Measurements from ENCODE around the gene FAU. TPM values are rescaled to one million over a fixed set of nuclear protein-coding genes. Genes with fewer than 3 reads are reported as not detected.

Gene FAU
- total and polyA plus RNA-seq, 10 of the 15 experiments (the other 5 are each of a cell fraction or from before 2014, with no cell fraction given): 332 to 1,347 (median 990) TPM

DNA sequence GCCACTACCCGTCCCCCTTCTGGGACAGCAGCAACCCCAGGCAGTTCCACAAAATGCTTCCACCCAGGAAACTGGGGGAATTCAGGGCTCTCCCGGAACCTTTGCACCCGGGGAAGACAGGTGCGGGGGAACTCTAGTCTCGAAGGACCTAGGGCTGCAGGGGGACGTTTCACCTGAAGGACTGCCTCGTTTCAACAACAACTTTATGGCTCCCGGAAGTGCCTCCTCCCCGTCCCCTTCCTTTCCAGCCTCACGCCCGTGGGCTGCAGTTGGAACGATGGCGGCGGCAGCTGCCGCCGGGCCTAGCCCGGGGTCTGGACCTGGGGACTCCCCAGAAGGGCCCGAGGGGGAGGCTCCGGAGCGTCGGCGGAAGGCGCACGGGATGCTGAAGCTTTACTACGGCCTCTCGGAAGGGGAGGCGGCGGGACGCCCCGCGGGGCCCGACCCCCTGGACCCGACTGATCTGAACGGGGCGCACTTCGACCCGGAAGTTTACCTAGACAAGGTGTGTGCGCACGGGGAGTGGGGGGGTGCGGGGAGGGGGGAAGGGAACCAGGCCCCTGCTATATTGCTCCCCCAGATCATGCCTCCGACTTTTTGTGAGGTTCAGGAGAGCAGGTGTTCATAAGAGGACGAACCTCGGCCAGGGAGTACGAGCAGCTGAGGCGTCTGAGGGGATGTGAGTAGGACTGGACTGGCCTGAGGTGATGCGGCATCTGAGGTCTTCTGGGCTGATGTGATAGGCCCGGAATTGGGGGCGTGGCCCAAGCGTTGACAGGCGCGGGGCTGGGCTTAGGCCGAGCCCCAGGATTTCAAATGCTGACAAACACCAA is 25.7 kb downstream of the FAU start, which contains the start of gene VPS51 (continued):
- TF ChIP-seq POU2F2 (IDR thresholded peaks at IDR 0.05; ENCODE audit: borderline replicate concordance, low read depth, low read length) (peak; percentile 92), SMARCA5 (IDR thresholded peaks at IDR 0.05) (peak; percentile 90), RCOR1 (conservative IDR thresholded peaks at IDR 0.05; ENCODE audit: low read depth, low read length) (peak; percentile 92; the same call in 1 of the 2 replicates), SPI1 (IDR thresholded peaks at IDR 0.05; ENCODE audit: borderline replicate concordance, insufficient read depth, low read depth, low read length) (no peak), NR2C1 (IDR thresholded peaks at IDR 0.05) (peak; percentile 95), NFYB (IDR thresholded peaks at IDR 0.05; ENCODE audit: insufficient read depth, low read depth, low read length) (peak; percentile 43; the same call in 1 of the 2 replicates), FOS (IDR thresholded peaks at IDR 0.05; ENCODE audit: borderline replicate concordance, extremely low read depth, insufficient read length) (no peak), SIX5 (IDR thresholded peaks at IDR 0.05; ENCODE audit: low read depth, low read length, severe bottlenecking) (peak; percentile 94), SMAD1 (IDR thresholded peaks at IDR 0.05; ENCODE audit: low read depth, partially characterized antibody) (peak; percentile 24)
- TF ChIP-seq, protein P1, sequence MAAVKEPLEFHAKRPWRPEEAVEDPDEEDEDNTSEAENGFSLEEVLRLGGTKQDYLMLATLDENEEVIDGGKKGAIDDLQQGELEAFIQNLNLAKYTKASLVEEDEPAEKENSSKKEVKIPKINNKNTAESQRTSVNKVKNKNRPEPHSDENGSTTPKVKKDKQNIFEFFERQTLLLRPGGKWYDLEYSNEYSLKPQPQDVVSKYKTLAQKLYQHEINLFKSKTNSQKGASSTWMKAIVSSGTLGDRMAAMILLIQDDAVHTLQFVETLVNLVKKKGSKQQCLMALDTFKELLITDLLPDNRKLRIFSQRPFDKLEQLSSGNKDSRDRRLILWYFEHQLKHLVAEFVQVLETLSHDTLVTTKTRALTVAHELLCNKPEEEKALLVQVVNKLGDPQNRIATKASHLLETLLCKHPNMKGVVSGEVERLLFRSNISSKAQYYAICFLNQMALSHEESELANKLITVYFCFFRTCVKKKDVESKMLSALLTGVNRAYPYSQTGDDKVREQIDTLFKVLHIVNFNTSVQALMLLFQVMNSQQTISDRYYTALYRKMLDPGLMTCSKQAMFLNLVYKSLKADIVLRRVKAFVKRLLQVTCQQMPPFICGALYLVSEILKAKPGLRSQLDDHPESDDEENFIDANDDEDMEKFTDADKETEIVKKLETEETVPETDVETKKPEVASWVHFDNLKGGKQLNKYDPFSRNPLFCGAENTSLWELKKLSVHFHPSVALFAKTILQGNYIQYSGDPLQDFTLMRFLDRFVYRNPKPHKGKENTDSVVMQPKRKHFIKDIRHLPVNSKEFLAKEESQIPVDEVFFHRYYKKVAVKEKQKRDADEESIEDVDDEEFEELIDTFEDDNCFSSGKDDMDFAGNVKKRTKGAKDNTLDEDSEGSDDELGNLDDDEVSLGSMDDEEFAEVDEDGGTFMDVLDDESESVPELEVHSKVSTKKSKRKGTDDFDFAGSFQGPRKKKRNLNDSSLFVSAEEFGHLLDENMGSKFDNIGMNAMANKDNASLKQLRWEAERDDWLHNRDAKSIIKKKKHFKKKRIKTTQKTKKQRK (IDR thresholded peaks at IDR 0.05; ENCODE audit: low read depth, low read length): no peak
- TF ChIP-seq, protein P2, sequence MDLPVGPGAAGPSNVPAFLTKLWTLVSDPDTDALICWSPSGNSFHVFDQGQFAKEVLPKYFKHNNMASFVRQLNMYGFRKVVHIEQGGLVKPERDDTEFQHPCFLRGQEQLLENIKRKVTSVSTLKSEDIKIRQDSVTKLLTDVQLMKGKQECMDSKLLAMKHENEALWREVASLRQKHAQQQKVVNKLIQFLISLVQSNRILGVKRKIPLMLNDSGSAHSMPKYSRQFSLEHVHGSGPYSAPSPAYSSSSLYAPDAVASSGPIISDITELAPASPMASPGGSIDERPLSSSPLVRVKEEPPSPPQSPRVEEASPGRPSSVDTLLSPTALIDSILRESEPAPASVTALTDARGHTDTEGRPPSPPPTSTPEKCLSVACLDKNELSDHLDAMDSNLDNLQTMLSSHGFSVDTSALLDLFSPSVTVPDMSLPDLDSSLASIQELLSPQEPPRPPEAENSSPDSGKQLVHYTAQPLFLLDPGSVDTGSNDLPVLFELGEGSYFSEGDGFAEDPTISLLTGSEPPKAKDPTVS (IDR thresholded peaks at IDR 0.05; ENCODE audit: low read depth, low read length): peak; percentile 88
- TF ChIP-seq, protein P3, sequence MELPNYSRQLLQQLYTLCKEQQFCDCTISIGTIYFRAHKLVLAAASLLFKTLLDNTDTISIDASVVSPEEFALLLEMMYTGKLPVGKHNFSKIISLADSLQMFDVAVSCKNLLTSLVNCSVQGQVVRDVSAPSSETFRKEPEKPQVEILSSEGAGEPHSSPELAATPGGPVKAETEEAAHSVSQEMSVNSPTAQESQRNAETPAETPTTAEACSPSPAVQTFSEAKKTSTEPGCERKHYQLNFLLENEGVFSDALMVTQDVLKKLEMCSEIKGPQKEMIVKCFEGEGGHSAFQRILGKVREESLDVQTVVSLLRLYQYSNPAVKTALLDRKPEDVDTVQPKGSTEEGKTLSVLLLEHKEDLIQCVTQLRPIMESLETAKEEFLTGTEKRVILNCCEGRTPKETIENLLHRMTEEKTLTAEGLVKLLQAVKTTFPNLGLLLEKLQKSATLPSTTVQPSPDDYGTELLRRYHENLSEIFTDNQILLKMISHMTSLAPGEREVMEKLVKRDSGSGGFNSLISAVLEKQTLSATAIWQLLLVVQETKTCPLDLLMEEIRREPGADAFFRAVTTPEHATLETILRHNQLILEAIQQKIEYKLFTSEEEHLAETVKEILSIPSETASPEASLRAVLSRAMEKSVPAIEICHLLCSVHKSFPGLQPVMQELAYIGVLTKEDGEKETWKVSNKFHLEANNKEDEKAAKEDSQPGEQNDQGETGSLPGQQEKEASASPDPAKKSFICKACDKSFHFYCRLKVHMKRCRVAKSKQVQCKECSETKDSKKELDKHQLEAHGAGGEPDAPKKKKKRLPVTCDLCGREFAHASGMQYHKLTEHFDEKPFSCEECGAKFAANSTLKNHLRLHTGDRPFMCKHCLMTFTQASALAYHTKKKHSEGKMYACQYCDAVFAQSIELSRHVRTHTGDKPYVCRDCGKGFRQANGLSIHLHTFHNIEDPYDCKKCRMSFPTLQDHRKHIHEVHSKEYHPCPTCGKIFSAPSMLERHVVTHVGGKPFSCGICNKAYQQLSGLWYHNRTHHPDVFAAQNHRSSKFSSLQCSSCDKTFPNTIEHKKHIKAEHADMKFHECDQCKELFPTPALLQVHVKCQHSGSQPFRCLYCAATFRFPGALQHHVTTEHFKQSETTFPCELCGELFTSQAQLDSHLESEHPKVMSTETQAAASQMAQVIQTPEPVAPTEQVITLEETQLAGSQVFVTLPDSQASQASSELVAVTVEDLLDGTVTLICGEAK (IDR thresholded peaks at IDR 0.05; ENCODE audit: borderline replicate concordance): peak; percentile 100
- TF ChIP-seq, protein P4, sequence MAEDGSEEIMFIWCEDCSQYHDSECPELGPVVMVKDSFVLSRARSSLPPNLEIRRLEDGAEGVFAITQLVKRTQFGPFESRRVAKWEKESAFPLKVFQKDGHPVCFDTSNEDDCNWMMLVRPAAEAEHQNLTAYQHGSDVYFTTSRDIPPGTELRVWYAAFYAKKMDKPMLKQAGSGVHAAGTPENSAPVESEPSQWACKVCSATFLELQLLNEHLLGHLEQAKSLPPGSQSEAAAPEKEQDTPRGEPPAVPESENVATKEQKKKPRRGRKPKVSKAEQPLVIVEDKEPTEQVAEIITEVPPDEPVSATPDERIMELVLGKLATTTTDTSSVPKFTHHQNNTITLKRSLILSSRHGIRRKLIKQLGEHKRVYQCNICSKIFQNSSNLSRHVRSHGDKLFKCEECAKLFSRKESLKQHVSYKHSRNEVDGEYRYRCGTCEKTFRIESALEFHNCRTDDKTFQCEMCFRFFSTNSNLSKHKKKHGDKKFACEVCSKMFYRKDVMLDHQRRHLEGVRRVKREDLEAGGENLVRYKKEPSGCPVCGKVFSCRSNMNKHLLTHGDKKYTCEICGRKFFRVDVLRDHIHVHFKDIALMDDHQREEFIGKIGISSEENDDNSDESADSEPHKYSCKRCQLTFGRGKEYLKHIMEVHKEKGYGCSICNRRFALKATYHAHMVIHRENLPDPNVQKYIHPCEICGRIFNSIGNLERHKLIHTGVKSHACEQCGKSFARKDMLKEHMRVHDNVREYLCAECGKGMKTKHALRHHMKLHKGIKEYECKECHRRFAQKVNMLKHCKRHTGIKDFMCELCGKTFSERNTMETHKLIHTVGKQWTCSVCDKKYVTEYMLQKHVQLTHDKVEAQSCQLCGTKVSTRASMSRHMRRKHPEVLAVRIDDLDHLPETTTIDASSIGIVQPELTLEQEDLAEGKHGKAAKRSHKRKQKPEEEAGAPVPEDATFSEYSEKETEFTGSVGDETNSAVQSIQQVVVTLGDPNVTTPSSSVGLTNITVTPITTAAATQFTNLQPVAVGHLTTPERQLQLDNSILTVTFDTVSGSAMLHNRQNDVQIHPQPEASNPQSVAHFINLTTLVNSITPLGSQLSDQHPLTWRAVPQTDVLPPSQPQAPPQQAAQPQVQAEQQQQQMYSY (CRISPR knock-in tag; IDR thresholded peaks at IDR 0.05): no peak

Data from GM12878 (cell line).